KBM-7 (cell line): ENCODE data around the gene SMAD3.
A peak's percentile ranks its signal among the peaks of the same experiment; 100 is the strongest.

Experiments used
- DNase-seq: peaks from one replicate; pipeline ENCODE4 v3.0.0-alpha.2; 2015
- in situ Hi-C: fragments of 300-500 bp; cut with MboI; formaldehyde crosslinking; loops from 2 replicates; pipeline ENCODE4 v1.14.3; 2020; ENCODE audit warnings: low sequenced_read_pairs, low pct_unique_long_range_greater_than_20kb, mixed read lengths

Gene SMAD3

DNA sequence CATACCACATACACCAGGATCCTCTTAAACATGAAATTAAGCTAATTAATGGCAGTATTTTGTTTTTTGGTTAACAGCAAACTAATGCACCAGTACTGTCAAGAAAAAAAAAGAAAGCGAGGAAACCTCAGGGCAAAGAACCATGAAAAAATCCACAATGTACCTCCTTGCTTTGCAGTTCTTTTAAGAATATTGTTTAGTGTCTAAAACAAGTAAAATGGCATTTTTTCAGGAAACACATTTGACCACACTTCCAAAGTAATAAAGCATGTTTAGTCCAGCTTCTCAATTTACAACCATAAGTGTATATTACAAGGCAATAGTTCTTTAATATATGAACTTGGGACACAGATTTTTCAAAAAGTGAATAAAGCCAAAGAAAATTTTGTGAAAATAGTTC lies 162.4 kb downstream of the SMAD3 start:
- DNase-seq: peak; percentile 32
- in situ Hi-C loops: no loop called here

DNA sequence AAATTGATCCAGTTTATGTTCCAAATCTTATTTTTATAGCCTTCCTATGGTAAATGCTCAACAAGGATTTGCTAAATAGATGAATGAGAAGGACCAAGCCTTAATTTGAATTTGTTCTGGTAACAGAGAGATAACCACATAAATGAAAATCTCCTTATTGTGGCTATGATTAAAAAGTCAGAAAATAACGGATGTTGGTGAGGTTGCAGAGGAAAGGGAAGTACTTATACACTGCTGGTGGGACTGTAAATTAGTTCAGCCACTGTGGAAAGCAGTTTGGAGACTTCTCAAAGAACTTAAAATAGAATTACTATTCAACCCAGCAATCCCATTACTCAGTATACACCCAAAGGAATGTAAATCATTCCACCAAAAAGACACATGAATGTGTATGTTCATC lies 162.9 kb downstream of the SMAD3 start:
- in situ Hi-C loops: no loop called here
- DNase-seq: peak; percentile 65

DNA sequence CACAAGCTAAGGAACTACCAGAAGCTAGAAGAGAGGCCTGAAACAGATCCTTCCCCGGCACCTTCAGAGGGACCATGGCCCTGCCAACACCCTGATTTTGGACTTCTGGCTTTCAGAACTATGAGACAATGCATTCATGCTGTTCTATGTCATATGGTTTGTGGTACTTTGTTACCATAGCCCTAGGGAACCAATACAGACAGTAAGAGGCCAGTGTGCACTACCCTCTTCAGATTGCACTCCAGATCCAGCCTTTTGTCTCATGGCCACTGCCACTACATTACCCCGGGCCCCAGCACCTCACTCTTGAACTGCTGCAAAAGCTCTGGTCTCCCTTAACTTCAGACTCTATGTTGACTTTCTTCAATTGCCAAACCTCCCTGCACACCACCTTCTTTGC lies 165.1 kb downstream of the SMAD3 start:
- in situ Hi-C loops: no loop called here
- no peak for DNase-seq

DNA sequence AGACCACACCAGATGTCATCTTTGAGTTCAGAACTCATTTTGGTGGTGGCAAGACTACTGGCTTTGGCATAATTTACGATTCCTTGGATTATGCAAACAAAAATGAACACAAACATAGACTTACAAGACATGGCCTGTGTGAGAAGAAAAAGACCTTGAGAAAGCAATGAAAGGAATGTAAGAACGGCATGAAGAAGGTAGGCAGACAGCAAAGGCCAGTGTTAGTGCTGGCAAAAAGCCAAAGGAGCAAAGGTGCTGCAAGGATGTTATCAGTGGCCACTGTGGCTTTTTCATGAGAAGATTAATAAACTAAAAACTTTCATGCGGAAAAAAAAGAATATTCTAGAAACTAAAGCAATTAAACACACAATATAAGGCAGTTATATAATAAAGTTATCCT lies 167.2 kb downstream of the SMAD3 start:
- in situ Hi-C loops: no loop called here
- no peak for DNase-seq

DNA sequence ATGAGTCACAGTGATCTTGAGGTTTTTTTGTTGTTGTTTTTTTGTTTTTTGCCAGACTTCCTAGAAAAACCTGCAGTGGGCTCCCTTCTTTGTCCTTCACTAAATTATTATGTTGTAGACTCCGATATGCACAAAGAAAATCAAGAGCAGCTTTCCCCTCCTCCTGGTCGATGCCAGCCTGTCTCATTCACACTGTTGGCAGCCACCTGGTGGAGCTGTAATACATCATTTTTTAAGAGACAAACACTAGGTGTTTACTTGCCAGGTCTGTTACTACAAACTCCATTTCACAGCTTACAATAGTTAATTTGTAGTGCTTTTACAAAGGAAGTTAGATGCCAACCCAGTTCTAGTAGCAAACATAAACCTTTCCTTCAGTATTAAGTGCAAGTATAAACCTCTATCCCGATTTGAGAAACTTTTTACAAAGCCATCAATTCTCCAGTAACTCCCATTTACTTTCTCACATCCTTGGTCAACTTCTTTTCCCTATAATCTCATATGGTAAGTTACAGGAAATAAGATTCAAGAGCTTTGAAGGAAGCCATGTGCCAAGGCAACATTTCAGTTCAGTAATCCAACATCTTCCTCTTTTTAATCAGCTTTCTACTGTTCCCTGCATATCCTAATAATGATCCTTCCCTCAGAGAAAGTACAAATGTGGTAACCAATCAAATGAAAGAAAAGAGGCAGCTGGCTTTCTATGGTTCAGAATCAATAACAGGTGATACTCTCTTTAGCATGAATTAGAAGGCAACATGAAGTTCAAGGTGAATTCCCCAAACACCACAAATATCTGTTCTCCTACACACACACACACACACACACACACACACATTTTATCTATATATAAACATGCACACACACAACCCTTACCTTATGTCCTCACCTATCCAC lies 175.1 kb downstream of the SMAD3 start:
- in situ Hi-C loops: no loop called here
- peak; percentile 55 for DNase-seq

DNA sequence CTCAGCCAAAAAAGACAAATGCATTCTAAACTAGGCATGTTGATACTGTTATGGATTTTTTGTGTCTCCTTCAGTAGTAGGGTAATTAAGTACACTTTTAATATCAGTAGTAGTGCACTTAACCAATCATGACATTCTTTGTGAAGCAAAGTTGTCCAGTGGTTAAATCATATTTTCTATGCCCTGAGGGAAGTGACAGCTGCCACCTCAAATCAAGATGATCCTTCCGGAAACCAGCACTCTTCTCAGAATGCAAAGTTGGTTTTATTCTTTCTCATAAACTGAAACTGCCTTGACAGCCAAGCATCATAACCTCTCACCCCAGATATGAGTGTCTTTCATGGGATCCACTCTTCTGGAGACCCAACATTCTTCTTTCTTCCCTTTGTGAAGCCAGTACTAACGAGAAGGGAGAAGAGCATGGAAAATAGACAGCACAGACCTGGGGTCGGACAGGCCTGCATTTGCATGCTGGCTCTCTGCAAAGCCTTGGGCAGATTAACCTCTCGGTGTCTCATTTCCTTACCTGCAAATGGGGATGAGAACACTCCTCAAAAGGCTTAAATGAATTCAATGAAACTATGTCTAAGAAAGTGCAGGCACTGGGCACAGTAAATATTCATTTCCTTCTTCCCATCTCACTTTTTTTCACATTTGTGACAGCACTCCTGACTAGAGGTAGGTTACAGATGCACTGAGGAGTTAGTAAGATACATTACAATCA lies 175.9 kb downstream of the SMAD3 start:
- in situ Hi-C loops: no loop called here
- no peak for DNase-seq

DNA sequence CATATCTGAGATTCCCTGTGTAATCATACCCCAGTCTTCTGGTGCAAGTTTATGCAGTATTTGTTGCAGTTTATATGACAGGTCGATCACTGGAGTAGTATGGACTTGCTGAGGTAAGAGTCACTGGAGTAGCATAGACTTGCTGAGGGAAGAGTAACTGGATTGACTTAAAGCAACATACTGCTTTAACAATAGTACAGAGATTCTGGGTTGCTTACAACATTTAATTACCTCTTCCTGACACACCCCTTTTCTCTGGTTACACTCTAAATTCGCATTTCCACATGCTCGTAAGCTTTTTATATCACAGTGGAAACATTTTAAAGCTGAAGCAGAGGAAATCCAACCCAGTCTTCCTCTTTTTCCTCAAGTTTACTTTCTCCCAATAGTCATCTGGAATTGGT lies 177.3 kb downstream of the SMAD3 start:
- in situ Hi-C loops: no loop called here
- DNase-seq: peak; percentile 71
